ENCODE data around the gene ARFRP1.
A peak's percentile ranks its signal among the peaks of the same experiment; 100 is the strongest.
"Not testable (repeated sequence)": the region's sequence is repeated elsewhere in the genome, so short reads cannot be mapped to it uniquely, and the experiment has no call there.

ARFRP1 gene

GRCh38 chr20:63657260-63657936 lies 50.4 kb downstream of the ARFRP1 start:
- DNase-seq (ENCODE audit: low read depth in 2 of 2): no peak

DNA sequence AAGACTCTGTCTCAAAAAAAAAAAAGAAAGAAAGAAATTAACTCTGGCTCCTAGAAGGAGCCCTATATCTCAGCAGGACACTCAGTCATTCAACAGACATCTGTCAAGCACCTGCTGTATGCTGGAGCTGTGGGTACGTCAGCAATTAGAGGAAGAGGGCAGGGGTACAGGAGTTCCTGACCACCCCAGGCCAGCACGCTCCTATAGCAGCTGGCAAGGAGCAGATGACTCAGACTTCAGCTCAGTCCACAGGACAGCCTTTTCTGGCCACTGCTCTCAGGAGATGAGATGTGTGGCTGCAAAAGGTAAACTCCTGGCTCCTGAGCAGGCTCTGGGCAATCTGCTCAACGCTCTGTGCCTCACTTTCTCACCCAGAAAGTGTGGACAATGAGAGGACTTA lies 51.3 kb downstream of the ARFRP1 start:
- no peak for DNase-seq (ENCODE audit: low read depth in 2 of 2)

DNA sequence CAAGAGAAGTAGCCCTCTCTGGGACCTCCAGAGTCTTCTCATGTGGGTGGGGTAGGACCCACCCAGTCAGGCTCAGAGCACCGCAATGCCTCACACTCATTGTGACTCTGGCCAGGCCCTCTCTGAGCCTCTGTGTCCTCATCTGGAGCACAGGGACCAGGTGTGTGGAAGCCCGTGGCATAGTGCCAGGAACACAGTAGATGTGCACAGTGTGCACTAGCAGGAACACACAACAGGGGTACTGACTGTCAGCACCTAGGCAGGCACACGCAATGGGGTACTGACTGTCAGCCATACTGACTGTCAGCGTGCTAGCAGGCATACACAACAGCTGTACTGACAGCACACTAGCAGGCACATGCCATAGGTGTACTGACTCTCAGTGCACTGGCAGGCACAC lies 52.5 kb downstream of the ARFRP1 start:
- no peak for DNase-seq (ENCODE audit: low read depth in 2 of 2)

- DNase-seq (ENCODE audit: low read depth in 2 of 2): no peak
These were observed 53.7 kb downstream of the ARFRP1 start for GRCh38 chr20:63653974-63654668.

DNA sequence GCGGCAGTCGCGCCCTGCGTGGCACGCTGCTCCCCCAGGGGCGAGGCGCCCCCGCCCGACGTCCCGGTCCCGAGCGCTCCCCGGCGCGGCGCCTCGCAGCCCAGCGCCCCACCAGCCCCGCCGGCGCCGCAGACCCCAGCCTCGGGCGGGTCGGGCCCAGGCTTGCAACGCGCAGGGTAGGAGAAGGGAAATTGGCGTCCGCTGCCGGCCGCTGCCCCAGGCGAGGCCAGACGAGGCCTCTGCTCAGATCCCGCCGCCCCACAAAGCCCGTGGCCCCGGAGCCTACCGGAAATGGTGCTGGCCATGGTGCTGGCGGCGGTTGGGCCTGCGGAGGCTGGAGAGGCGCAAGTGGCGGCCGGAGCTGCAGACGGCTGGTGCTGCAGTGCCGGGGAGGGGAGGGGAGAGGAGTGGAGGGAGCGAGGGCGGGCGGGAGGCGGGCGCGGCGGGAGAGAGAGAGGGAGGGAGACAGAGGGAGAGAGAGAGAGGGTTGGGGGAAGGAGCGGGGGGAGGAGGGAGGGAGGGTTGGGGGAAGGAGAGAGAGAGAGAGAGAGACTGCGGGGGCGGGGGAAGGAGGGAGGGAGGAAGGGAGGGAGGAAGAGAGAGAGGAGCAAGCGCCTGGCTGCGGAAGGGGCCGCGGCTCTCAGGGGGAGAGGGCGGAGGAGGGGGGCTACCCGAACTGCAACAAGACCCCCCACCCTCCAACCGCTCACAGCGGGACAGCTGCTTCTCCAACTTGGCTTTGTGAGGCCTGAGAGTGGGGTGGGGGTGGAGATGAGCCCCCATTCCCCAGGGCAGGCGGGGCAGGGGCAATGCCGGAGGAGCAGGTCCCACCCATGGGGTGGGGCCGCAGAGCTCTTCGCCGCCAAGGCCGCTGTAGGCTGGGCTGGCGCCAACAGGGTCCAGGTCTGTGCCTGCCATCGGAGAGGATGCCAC lies 54.5 kb downstream of the ARFRP1 start, which contains the start of gene STMN3:
Gene STMN3, minus strand, starts transcription at position 384 of the 933 bp plus-strand sequence. Its CDS starts 79 bp downstream, at position 305.
- peak in 1 of 2 experiments; percentile 59 for DNase-seq (ENCODE audit: low read depth in 2 of 2)

GRCh38 chr20:63652192-63652980 lies 55.4 kb downstream of the ARFRP1 start:
- no peak for DNase-seq (ENCODE audit: low read depth in 2 of 2)

- no peak for DNase-seq (ENCODE audit: low read depth in 2 of 2)
These were observed 55.9 kb downstream of the ARFRP1 start for GRCh38 chr20:63651942-63652191.

DNA sequence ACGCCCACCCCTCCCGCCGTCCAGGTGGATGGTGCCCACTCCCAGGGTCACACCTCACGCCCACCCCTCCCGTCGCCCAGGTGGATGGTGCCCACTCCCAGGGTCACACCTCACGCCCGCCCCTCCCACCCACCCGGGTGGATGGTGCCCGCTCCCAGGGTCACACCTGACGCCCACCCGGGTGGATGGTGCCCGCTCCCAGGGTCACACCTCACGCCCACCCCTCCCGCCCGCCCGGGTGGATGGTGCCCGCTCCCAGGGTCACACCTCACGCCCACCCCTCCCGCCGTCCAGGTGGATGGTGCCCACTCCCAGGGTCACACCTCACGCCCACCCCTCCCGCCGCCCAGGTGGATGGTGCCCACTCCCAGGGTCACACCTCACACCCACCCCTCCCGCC lies 57.3 kb downstream of the ARFRP1 start:
- not testable (repeated sequence) for DNase-seq (ENCODE audit: low read depth in 2 of 2)

DNA sequence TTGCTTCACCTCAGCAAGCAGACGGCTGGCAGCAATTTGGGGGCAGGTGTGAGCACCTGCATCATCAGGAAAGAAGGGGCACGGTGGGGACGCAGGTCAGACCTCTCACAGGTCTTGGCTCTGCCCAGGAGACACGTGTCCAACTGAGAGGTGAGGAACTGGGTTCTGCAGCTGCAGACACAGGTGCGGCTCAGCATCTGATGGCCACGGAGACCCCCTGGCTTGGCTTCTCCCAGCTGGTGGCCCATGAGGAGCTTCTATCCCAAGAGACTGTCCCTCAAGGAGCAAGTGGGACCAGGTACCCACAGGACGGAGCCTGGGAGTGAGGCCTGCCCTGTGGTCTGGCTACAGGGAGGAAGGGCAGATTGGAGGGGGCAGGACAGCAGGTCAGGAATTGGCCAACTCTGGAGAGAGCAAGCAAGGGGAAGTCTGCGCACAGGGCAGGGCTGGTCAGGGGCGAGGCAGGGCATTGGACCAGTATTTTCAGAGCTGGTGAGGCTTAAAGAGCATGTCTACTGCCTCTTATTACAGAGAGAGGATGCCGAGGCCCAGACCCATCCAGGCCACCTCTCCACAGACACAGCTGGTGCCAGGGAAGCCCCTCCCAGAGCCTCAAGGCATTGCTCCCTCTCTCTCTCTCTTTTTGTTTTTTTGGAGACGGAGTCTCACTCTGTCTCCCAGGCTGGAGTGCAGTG lies 58.7 kb downstream of the ARFRP1 start:
- no peak for DNase-seq (ENCODE audit: low read depth in 2 of 2)
